ENCODE measurements around the gene CAMSAP2.

CAMSAP2 gene

DNA sequence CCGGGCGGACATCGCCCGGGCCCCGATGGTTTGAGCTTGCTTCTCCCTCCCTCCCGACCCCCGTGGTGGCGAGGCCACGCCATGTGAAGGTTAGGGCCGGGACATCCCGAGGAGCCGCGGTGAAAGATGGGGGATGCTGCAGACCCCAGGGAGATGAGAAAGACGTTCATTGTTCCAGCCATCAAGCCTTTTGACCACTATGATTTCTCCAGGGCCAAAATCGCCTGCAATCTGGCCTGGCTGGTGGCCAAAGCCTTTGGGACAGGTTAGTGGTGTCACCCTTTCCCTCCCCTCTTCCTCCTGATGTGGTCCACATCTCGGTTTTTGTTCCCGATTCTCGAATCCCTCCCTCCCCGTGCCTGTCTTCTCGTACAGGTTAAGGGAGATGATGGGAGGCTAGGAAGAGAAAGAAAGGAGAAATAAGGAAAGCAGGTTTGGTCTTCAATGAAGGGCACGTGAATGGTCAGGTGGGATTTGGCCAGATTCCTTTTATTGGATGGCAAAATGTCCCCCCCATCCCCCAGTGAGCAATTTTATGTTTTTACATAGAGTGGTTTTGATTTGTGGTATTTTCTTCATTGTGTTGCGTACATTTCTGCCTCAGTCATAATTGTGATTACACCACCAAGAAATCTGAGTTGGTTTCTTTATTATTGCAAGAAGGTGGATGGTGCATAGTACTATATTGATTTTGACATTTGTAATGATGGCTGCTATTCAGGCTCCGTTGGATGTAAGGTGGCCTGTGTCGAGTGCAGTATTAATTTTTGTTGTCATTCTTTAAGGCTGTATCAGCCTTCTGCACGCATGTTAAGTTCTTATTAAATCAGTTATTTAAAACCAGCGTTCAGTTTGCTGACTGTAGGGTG is 1.2 kb downstream of the CAMSAP2 start:
- H3K4me2 ChIP-seq (ENCODE audit: low read depth, low read length), result peak overlapping the region; percentile 91
- no peaks in the 10 kb centered on the region for H3K36me3 ChIP-seq (replicated peaks; ENCODE audit: insufficient read depth, low read length)
- H3K9me3 ChIP-seq (replicated peaks; ENCODE audit: insufficient read depth, low read length), result no peaks in the 10 kb centered on the region
- H3K4me3 ChIP-seq (ENCODE audit: low read length), result peak overlapping the region; percentile 90
- no peak for DNase-seq
- TF ChIP-seq, protein P1, sequence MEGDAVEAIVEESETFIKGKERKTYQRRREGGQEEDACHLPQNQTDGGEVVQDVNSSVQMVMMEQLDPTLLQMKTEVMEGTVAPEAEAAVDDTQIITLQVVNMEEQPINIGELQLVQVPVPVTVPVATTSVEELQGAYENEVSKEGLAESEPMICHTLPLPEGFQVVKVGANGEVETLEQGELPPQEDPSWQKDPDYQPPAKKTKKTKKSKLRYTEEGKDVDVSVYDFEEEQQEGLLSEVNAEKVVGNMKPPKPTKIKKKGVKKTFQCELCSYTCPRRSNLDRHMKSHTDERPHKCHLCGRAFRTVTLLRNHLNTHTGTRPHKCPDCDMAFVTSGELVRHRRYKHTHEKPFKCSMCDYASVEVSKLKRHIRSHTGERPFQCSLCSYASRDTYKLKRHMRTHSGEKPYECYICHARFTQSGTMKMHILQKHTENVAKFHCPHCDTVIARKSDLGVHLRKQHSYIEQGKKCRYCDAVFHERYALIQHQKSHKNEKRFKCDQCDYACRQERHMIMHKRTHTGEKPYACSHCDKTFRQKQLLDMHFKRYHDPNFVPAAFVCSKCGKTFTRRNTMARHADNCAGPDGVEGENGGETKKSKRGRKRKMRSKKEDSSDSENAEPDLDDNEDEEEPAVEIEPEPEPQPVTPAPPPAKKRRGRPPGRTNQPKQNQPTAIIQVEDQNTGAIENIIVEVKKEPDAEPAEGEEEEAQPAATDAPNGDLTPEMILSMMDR (IDR thresholded peaks at IDR 0.05; ENCODE audit: low read length), result no peak
- no peak for TF ChIP-seq EZH2phosphoT487 (IDR thresholded peaks at IDR 0.05; ENCODE audit: low read length)
- no peak for TF ChIP-seq EZH2 (optimal IDR thresholded peaks at IDR 0.05; ENCODE audit: low read depth, low read length)
- no peaks in the 10 kb centered on the region for H3K27me3 ChIP-seq (replicated peaks; ENCODE audit: insufficient read depth, low read length)
- peak overlapping the region; percentile 70 for H2AFZ ChIP-seq (ENCODE audit: low read length)
- H3K27ac ChIP-seq (ENCODE audit: low read length), result no peak overlapping the region
- peaks cover 36% of the 10 kb centered on the region for H3K79me2 ChIP-seq (ENCODE audit: low read length)
- H3F3A ChIP-seq (ENCODE audit: insufficient read depth, low read length), result peaks cover 20% of the 10 kb centered on the region
- H3K4me1 ChIP-seq (ENCODE audit: low read length), result peaks cover 35% of the 10 kb centered on the region
- no peaks in the 10 kb centered on the region for H3K9me2 ChIP-seq (replicated peaks; ENCODE audit: insufficient read depth, low read length)
- H3K9ac ChIP-seq (ENCODE audit: low read length), result peak overlapping the region; percentile 52; the same call in 1 of the 2 replicates
- no peaks in the 10 kb centered on the region for H4K20me1 ChIP-seq (ENCODE audit: insufficient read depth, low read length)

DNA sequence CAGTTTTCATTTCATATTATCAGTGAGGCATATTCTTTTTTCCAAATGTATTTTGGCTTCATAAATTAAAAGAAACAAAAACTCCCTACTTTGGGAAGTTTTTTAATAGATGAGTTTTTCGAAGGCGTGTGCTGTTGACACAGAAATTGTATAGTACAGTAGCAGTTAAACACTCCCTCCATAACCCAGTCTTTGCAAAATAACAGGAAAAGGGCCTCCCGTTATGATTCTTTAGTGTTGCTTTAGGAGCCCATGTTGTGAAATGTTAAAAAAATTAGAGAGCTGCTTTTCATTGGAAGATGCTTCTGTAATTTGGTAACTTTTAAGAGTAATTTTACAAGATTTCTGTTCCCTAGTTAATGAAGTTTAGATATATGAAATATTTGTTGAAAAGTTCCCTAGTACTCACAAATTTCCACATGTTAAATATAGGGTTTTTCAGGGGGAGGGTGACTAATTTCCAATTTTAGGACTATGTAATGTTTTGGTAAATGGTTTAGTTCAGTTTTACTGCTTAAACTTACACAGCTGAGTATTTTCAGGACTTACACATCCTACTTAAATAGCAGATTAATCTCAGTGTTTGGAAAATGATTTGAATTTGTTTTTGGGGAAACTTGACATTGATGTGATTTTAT is 2.0 kb downstream of the CAMSAP2 start:
- no peaks in the 10 kb centered on the region for H3K36me3 ChIP-seq (replicated peaks; ENCODE audit: insufficient read depth, low read length)
- no peak for DNase-seq
- no peak overlapping the region for H3K27ac ChIP-seq (ENCODE audit: low read length)
- H2AFZ ChIP-seq (ENCODE audit: low read length), result no peak overlapping the region
- peaks cover 42% of the 10 kb centered on the region for H3K79me2 ChIP-seq (ENCODE audit: low read length)
- peaks cover 20% of the 10 kb centered on the region for H3F3A ChIP-seq (ENCODE audit: insufficient read depth, low read length)
- peak overlapping the region; percentile 91 for H3K4me2 ChIP-seq (ENCODE audit: low read depth, low read length)
- peaks cover 35% of the 10 kb centered on the region for H3K4me1 ChIP-seq (ENCODE audit: low read length)
- no peaks in the 10 kb centered on the region for H3K27me3 ChIP-seq (replicated peaks; ENCODE audit: insufficient read depth, low read length)
- H4K20me1 ChIP-seq (ENCODE audit: insufficient read depth, low read length), result no peaks in the 10 kb centered on the region
- H3K9me3 ChIP-seq (replicated peaks; ENCODE audit: insufficient read depth, low read length), result no peaks in the 10 kb centered on the region
- TF ChIP-seq EZH2 (optimal IDR thresholded peaks at IDR 0.05; ENCODE audit: low read depth, low read length), result no peak
- TF ChIP-seq, protein P1 (IDR thresholded peaks at IDR 0.05; ENCODE audit: low read length), result no peak
- no peak for TF ChIP-seq EZH2phosphoT487 (IDR thresholded peaks at IDR 0.05; ENCODE audit: low read length)
- H3K9ac ChIP-seq (ENCODE audit: low read length), result no peak overlapping the region; the same call in 1 of the 2 replicates
- H3K4me3 ChIP-seq (ENCODE audit: low read length), result peak overlapping the region; percentile 90
- no peaks in the 10 kb centered on the region for H3K9me2 ChIP-seq (replicated peaks; ENCODE audit: insufficient read depth, low read length)

DNA sequence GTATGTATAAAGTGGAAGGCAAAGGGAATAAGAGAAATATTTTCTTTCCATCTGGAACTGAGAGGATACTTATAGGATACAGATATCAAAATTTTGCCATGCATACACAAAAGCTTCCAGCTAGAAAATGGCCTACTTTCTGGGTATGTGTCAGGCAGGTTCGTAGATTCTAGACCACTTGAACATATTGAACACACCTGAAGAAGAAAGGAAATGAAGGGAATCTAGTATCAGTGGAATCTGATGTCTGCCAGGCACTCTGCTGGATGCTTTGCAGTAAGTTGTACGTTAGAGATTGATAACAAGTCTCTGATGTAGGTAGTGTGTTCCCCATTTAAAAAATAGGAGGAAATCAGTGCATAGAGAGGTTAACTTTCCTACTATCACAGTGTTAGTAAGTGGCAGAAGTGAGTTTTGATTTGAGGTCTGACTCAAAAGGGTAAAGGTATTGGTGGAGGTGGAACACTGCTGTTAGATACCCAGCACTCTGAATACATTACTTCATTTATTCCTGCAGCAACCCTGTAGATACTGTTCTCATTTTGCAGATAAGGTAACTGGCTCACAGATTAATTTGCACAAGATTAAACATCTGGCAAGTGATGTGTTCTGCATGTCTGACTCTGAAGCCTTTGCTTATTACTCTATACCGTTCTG is 3.0 kb downstream of the CAMSAP2 start:
- no peak for DNase-seq
- no peak overlapping the region for H3K4me3 ChIP-seq (ENCODE audit: low read length)
- H2AFZ ChIP-seq (ENCODE audit: low read length), result no peak overlapping the region
- no peaks in the 10 kb centered on the region for H3K9me2 ChIP-seq (replicated peaks; ENCODE audit: insufficient read depth, low read length)
- peaks cover 49% of the 10 kb centered on the region for H3K79me2 ChIP-seq (ENCODE audit: low read length)
- TF ChIP-seq, protein P1 (IDR thresholded peaks at IDR 0.05; ENCODE audit: low read length), result no peak
- TF ChIP-seq EZH2phosphoT487 (IDR thresholded peaks at IDR 0.05; ENCODE audit: low read length), result no peak
- TF ChIP-seq EZH2 (optimal IDR thresholded peaks at IDR 0.05; ENCODE audit: low read depth, low read length), result no peak
- peaks cover 20% of the 10 kb centered on the region for H3F3A ChIP-seq (ENCODE audit: insufficient read depth, low read length)
- H3K27ac ChIP-seq (ENCODE audit: low read length), result no peak overlapping the region
- no peaks in the 10 kb centered on the region for H3K36me3 ChIP-seq (replicated peaks; ENCODE audit: insufficient read depth, low read length)
- H3K4me1 ChIP-seq (ENCODE audit: low read length), result peaks cover 35% of the 10 kb centered on the region
- no peaks in the 10 kb centered on the region for H3K27me3 ChIP-seq (replicated peaks; ENCODE audit: insufficient read depth, low read length)
- H3K9ac ChIP-seq (ENCODE audit: low read length), result no peak overlapping the region
- peak overlapping the region; percentile 91 for H3K4me2 ChIP-seq (ENCODE audit: low read depth, low read length)
- H4K20me1 ChIP-seq (ENCODE audit: insufficient read depth, low read length), result no peaks in the 10 kb centered on the region
- H3K9me3 ChIP-seq (replicated peaks; ENCODE audit: insufficient read depth, low read length), result no peaks in the 10 kb centered on the region
